ENCODE measurements around the gene ITIH1. TPM values are rescaled to one million over a fixed set of nuclear protein-coding genes. Genes with fewer than 3 reads are reported as not detected.

ITIH1 gene
- total RNA-seq, 8 experiments from 2014 or later, result 0.38 to 1.0 (median 0.66) TPM; not detected in 3

Other genes starting within 250 kb of the ITIH1 start
- gene NT5DC2, start 243.7 kb upstream of the ITIH1 start, total RNA-seq, result 100 to 1,000 TPM in 3 of 8 experiments, 10 to 100 TPM in 5; 13.3 to 156 (median 91.7) TPM
- gene UQCC5, start 241.0 kb upstream of the ITIH1 start, total RNA-seq, result 100 to 1,000 TPM in 1 of 8 experiments, 10 to 100 TPM in 7; 38.6 to 102 (median 65.6) TPM
- 100 to 1,000 TPM in 1 of 8 experiments, 10 to 100 TPM in 7; 27.2 to 100 (median 66.9) TPM for gene PBRM1, start 91.7 kb upstream of the ITIH1 start, total RNA-seq
- gene GNL3, start 91.6 kb upstream of the ITIH1 start, total RNA-seq, result 100 to 1,000 TPM in 6 of 8 experiments, 10 to 100 TPM in 2; 75.6 to 219 (median 110) TPM
- gene GLT8D1, start 71.8 kb upstream of the ITIH1 start, total RNA-seq, result 100 to 1,000 TPM in 1 of 8 experiments, 10 to 100 TPM in 7; 46.9 to 120 (median 66.2) TPM
- gene SPCS1, start 71.5 kb upstream of the ITIH1 start, total RNA-seq, result 100 to 1,000 TPM; 102 to 216 (median 130) TPM
- gene NEK4, start 6.7 kb upstream of the ITIH1 start, total RNA-seq, result 10 to 100 TPM in 7 of 8 experiments, 1 to 10 TPM in 1; 8.0 to 32.5 (median 20.7) TPM
- gene ITIH3, start 17.2 kb downstream of the ITIH1 start, total RNA-seq, result 1 to 10 TPM in 3 of 8 experiments, under 1 TPM in 5; 0.22 to 3.3 (median 0.55) TPM
- 1 to 10 TPM; 1.4 to 7.0 (median 2.6) TPM for gene ITIH4, start 53.1 kb downstream of the ITIH1 start, total RNA-seq
- gene MUSTN1, start 57.4 kb downstream of the ITIH1 start, total RNA-seq, result 1 to 10 TPM in 6 of 8 experiments, under 1 TPM in 1, not detected in 1; 0.38 to 9.3 (median 2.7) TPM
- 10 to 100 TPM in 5 of 8 experiments, 1 to 10 TPM in 3; 7.2 to 27.0 (median 13.3) TPM for gene STIMATE, start 119.9 kb downstream of the ITIH1 start, total RNA-seq

Data from motor neuron (in vitro differentiated cells).